GM18505 (cell line): ENCODE measurements around the gene NTNG1.
"Not testable (repeated sequence)": the region's sequence is repeated elsewhere in the genome, so short reads cannot be mapped to it uniquely, and the experiment has no call there.

ENCODE experiments used
- ATAC-seq: cut with Tn5 transposase; IDR thresholded peaks from one replicate; pipeline ENCODE4 v1.9.1; 2021; ENCODE audit not compliant: unreplicated experiment
- POLR2A ChIP-seq: IDR thresholded peaks from 4 replicates; pipeline ENCODE4 v1.6.1; 2011; ENCODE audit warnings: borderline replicate concordance; ENCODE audit not compliant: insufficient read depth, insufficient read length; ENCODE audit errors: extremely low read depth

Gene NTNG1

GRCh38 chr1:107194380-107194779, 53.5 kb downstream of the NTNG1 start:
- TF ChIP-seq POLR2A = no peak
- no peak for ATAC-seq

DNA sequence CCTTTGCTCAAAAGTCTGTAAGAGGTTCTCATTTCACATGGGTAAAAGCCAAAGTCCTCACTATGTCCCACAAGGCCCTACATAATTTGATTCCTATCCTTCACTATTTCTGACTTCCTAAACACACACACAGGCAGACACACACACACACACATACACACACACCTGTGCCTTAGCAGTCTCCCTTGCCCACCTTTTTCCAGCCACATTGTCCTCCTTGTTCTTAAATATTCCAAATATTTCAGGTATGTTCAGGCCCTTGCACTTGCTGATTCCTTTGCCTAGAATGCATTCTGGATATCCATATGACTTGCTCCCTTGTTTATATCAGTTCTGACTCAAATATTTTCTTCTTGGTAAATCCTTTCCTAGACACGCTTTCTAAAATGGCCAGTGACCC, 54.6 kb downstream of the NTNG1 start:
- no peak for ATAC-seq
- no peak for TF ChIP-seq POLR2A

DNA sequence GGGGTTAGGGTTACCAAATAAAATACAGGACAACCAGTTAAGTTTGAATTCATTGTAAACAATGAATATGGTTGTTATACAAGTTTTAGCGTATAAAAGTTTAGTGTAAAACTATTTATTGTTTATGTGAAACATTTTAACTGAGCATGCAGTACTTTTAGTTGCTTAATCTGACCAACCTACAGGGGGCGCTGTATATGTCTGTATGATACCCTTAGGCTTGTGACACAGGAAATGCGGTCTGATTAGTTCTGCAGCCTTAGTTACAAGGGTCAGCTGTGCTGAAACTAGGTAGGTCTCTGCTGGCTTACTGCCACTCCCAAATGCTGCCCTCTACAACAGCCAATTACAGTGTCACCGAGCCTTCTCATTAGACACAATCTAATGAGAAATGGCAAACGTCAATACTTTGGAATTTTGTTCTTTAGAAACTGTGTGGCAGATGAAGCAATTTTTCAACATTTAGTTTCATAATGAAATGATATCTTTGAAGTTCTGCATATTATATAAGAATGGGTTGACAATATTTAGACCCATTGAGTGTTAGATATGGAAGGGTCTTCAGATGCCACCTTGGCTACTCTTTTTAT, 56.2 kb downstream of the NTNG1 start:
- no peak for TF ChIP-seq POLR2A
- peak; percentile 90 for ATAC-seq

GRCh38 chr1:107198561-107198960, 57.7 kb downstream of the NTNG1 start:
- no peak for ATAC-seq
- no peak for TF ChIP-seq POLR2A

DNA sequence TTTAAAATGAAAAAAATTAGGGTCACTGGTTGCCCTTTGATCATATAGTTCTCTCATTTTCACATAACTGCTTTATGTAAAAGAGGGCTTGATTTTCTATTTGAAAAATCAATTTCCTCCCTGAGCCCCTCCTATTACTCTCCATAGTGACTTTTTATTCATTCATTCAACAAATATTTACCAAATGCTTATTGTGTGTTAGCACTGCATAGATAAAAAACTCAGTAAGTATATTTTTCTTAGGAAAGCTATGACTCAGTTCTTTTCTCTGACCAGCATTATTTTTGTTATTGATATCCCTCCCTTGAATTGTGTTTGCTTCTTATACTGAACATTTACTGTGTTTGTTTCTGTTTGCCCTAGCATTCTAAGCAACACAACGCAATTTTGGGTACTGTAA, 59.8 kb downstream of the NTNG1 start:
- ATAC-seq = no peak
- no peak for TF ChIP-seq POLR2A

- TF ChIP-seq POLR2A = no peak
These were observed 61.2 kb downstream of the NTNG1 start for GRCh38 chr1:107202007-107202406.

DNA sequence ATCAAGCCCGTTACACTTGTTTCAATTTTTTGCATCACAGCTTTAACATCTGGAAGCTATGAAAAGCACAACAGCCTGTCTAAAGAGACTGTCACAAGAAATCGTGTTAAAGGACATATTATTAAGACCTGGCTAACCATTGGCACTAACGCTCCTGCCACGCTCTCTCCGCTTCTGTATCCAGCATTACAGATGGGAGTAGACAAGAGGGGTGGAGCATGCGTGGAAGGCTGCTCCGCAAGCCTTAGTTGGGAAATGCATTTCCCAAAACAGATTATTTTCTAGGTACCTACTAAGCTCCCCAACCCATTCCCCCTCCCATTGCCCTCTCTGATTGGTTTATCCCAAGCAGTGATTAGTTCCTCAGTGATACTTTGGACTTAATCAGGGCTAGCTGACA, 72.4 kb downstream of the NTNG1 start:
- no peak for TF ChIP-seq POLR2A
- ATAC-seq = no peak

More at GRCh38 chr1:107202007-107202406, 61.2 kb downstream of the NTNG1 start:
- no peak for ATAC-seq

- ATAC-seq = no peak
- no peak for TF ChIP-seq POLR2A
These were observed 79.2 kb downstream of the NTNG1 start for GRCh38 chr1:107220036-107220435.

GRCh38 chr1:107225706-107226105, 84.9 kb downstream of the NTNG1 start:
- no peak for TF ChIP-seq POLR2A
- ATAC-seq = no peak

GRCh38 chr1:107228704-107229371, 88.0 kb downstream of the NTNG1 start:
- TF ChIP-seq POLR2A = no peak
- no peak for ATAC-seq

DNA sequence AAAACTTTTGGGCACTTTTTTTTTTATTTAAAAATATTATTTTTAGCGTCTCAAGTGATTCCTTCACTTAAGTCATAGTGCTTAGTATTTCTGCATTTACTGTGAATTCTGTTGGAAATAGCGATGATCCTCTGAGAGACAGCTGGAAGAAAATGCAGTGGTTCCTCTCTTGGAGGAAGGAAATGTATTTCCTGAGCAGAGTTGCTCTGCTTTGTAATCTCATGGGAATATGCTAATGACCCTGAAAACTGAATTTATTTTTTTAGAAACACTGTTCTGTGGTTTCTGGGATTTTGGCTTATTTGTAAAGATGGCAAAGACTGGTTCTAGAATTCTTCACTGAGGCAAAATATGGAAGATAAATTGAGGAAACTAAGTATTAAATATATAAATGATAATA, 88.9 kb downstream of the NTNG1 start:
- ATAC-seq = no peak
- TF ChIP-seq POLR2A = no peak

DNA sequence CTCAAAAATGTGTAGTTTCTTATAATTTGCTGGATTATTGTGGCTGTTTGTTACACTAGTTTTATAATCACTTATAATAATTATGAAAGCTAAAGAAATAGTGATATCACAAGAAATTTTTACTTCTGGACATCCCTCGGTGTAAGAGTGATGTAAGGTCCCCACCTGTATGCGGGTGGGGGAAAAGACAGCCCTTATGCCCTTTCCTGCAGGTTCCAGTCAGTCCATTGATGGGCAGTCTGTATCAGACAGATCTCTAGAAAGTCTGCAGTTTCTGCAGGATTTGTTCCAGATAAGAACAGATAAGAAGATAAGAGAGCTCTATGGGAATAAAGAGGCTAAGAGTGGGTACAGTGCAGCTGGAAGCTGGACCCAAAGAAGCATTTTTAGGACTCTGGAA, 89.3 kb downstream of the NTNG1 start:
- no peak for TF ChIP-seq POLR2A
- ATAC-seq = no peak

- ATAC-seq = no peak
- TF ChIP-seq POLR2A = no peak
These were observed 90.5 kb downstream of the NTNG1 start for GRCh38 chr1:107231291-107231690.

GRCh38 chr1:107232426-107232825, 91.6 kb downstream of the NTNG1 start:
- ATAC-seq = no peak
- no peak for TF ChIP-seq POLR2A

- ATAC-seq = not testable (repeated sequence)
These were observed 95.9 kb downstream of the NTNG1 start for GRCh38 chr1:107236760-107237159.
